GM12865 (cell line): Measurements from ENCODE around the gene STXBP6.

ENCODE experiments used
- DNase-seq: peaks from one replicate; pipeline ENCODE4 v3.0.0; 2010; ENCODE audit warnings: low read depth
- H3K4me3 ChIP-seq: 2 replicates; pipeline ENCODE4 v1.5.1; 2011; ENCODE audit warnings: mild to moderate bottlenecking, low read depth, low read length, control low read depth
- CTCF ChIP-seq: IDR thresholded peaks from 2 replicates; pipeline ENCODE4 v1.5.1; 2011; ENCODE audit warnings: low read length, control low read depth, low read depth, inconsistent platforms; ENCODE audit not compliant: insufficient read depth; ENCODE audit errors: missing control alignments

STXBP6 gene

DNA sequence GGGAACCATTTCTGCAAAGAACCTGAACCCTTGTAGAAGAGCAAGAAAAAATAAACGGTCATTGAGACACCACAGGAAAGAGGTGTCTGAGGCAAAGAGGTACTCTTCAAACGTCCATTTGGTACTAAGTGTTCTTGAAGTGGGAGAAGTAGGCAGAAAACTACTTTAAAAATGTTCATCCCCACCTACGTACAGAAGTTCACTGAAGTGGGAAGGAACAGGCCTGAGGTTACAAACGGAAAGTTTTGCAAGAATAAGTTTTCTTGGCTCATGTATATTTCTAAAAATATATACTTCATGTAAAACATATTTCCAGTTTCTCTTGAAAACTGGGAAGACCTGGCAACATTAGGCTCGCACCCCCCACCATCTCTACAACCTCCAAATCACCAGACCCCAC is 61.2 kb downstream of the STXBP6 start:
- DNase-seq: no peak
- no peak overlapping the region for H3K4me3 ChIP-seq
- TF ChIP-seq CTCF: no peak

DNA sequence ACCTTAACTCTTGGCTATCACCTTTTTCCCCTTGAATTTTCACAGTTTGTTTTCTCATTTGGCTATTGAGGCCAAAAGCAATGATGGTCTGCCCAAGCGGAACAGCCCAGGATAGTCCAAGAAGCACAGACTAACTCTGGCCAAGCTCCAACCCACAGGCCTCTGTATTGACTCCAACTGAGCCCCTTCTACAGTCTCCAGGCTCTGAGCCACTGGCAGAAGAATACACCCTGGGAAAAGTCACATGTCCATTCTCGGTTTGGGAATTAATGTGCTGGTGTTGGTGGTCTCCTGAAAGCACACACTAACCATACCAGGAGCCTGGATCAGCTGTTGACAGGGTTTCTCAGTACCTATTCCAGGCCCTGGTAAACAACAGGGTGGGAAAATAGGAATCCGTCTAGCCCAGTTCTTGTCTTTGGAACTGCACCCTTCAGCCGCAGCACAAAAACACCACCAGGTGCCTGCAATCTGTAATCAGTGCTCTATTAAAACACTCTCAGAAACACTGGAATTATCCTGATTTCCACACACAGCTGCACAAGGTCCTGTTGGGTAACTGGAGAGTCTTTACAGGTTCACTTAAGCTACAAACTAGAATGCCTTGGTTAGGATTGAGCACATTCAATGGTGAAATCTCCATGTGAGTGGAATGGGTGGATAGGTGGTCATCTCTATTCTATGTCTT is 63.6 kb downstream of the STXBP6 start:
- no peak for DNase-seq
- H3K4me3 ChIP-seq: no peak overlapping the region
- no peak for TF ChIP-seq CTCF

GRCh38 chr14:24984846-24985589 is 64.9 kb downstream of the STXBP6 start:
- TF ChIP-seq CTCF: no peak
- no peak overlapping the region for H3K4me3 ChIP-seq
- no peak for DNase-seq

DNA sequence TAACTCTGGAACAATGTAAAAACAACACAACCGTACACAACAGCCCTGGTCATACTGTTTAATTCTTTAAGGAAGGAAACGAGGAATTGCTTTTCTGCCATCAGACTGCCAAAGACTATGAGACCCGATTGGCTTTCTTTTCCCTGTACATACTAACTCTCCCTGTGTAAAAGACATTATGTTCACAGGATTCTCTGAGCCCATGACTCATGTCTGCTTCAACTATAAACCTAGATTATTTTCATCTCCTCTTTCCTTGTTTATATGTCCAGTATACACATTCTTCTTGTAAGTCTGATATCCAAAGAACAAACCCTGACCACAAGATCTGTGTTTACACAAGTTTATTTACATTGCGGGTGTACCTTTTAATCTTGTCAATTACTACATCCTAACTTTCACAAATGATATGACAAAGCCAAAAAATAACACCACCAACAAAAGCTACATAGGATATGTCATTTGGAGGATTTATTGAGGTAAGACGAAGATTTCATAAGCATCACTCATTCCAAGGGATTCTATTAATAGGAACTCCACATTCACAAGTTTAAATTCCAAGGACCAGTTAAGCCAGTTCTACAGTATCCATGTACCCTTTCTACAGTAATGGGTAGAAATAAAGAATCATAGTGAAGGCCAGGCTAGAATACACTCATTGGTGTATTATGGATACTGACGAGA is 67.3 kb downstream of the STXBP6 start:
- DNase-seq: no peak

DNA sequence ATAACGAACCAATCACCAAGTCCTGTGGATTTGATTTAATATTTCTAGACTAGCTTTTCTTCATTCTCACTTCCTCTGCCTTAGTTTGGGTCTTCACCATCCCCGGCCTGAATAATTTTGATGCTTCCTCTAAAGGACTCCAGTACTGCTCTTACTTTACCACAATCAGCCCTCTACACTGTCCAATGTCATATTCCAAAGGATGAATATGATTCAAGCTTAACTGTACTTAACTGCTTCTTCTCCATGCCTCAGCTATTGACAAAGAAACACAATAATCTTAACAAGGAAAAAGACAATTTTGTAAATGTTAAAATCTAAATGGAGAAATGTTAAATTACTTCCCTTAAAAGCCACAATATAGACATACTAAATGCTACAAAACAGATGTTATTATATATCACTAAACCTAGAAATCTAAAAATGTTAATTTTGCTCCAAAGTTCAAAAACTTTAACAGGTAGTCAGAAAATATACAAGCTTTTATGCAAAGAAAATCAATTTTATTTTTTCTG is 70.2 kb downstream of the STXBP6 start:
- H3K4me3 ChIP-seq: no peak overlapping the region
- DNase-seq: no peak
- TF ChIP-seq CTCF: no peak

More for the DNA sequence above, 67.3 kb downstream of the STXBP6 start:
- no peak for TF ChIP-seq CTCF
- no peak overlapping the region for H3K4me3 ChIP-seq

GRCh38 chr14:24978862-24979724 is 70.9 kb downstream of the STXBP6 start:
- no peak for DNase-seq
- TF ChIP-seq CTCF: no peak

More at GRCh38 chr14:24978862-24979724, 70.9 kb downstream of the STXBP6 start:
- no peak overlapping the region for H3K4me3 ChIP-seq
